HG02943 (cell line): ENCODE data around the gene CYP2J2.
"Not testable (repeated sequence)": the region's sequence is repeated elsewhere in the genome, so short reads cannot be mapped to it uniquely, and the experiment has no call there.

Experiments used
- ATAC-seq: cut with Tn5 transposase; IDR thresholded peaks from one replicate; pipeline ENCODE4 v1.9.1; 2021; ENCODE audit warnings: mild to moderate bottlenecking, low read depth, moderate library complexity; ENCODE audit not compliant: unreplicated experiment

CYP2J2 gene, protein sequence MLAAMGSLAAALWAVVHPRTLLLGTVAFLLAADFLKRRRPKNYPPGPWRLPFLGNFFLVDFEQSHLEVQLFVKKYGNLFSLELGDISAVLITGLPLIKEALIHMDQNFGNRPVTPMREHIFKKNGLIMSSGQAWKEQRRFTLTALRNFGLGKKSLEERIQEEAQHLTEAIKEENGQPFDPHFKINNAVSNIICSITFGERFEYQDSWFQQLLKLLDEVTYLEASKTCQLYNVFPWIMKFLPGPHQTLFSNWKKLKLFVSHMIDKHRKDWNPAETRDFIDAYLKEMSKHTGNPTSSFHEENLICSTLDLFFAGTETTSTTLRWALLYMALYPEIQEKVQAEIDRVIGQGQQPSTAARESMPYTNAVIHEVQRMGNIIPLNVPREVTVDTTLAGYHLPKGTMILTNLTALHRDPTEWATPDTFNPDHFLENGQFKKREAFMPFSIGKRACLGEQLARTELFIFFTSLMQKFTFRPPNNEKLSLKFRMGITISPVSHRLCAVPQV

DNA sequence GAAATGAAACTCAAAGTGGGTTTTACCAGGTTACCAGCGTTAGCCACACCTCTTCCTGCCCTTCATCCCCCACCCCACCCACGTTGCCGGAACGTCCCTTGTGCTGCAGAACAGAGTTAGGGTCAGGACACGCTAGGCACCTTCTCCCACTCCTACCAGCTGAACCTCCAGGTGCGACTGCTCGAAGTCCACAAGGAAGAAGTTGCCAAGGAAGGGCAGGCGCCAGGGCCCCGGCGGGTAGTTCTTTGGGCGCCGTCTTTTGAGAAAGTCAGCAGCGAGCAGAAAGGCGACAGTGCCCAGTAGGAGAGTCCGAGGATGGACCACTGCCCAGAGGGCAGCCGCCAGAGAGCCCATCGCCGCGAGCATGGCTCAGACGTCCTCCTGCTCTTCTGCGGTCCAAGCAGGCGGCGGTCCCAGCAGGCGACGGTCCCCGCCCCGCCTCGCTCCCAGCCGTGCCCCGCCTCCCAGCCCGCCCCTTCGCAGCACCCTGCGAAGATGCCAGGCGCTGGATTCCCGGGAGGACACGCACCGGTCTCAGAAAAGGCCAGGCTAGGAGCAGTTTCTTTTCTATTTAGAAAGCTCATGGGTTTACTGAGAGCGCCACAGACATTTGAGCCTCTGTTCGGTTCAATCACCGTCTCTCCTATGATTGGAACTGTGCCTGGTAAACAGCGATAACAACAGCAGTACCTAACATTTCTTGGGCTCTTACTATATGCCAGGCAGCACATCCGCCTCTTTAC, at the start of gene CYP2J2:
Gene CYP2J2, minus strand, starts transcription at position 393 of the 743 bp plus-strand sequence. Its CDS starts 27 bp downstream, at position 366.
- peak; percentile 78 for ATAC-seq

DNA sequence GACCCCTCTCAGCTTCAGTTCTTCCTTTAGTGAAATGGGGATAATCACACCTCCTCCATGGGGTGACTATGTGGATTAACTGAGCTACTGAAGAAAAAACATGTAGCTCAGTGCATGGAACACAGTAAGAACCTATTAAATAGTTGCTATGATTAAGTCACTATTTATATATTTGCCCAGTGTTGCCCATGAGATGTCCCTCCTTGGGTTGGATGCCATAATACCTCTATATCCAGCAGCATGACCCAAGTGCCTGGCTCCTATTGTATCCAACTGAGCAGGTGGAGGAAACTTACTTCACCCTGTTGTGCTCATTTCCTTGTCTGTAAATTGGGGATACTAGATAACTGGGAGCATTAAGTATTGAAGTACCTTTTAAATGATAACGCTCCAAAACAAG, 47.1 kb upstream of the CYP2J2 start:
- ATAC-seq, result no peak

DNA sequence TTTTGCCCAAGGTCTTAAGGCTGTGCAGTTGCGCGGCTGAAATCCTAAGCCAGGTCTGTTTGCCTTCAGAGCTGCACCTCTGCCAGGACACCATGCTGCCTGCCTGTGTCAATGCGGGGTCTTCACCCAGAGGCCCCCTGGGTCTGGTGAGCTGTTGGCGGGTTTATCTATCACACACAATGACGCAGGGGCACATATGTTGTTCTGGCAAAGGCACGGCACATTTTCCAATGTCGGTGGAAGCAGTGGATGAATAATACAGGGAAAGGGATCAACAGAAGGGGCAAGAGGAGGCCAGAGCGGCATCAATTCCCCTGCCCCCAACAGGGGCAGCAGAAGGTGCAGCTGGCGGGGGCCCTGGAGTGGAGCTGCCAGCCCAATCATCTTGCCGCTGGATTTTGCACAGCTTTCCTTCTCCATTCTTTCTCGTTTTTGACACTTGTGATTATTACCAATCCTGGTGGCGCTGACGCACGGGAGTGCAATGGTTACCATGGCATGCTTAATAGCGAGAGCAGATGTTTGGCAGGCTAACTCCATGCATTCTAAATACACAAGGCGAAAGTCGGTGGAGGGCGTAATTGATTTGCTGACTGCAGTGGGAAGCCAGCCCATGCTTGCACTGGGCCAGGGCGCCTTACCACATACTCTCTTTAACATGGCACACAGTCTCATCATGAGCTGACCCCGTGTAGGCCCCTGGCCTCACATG, 45.8 kb upstream of the CYP2J2 start:
- ATAC-seq, result no peak

DNA sequence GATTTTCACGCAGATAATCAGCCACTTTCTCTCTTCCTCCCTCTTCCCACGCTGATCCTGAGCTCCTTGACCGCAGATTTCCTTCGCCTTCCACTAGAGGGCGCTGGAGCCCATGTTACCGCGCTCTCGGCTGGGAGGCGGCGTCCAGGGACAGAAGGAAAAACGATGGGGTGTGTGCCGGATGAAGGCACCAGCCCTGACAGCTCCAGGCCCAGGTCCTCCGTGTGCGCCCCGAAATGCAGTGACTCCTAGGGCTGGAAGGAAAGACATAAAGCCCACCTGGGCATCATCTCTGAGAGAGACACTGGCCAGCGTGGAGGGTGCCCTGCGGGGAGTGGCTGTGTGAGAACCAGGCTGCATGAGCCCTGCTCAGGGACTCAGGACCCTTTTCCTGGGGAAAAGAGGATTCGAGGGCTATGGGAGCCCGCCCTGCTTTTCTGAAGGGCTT, 44.9 kb upstream of the CYP2J2 start:
- no peak for ATAC-seq

DNA sequence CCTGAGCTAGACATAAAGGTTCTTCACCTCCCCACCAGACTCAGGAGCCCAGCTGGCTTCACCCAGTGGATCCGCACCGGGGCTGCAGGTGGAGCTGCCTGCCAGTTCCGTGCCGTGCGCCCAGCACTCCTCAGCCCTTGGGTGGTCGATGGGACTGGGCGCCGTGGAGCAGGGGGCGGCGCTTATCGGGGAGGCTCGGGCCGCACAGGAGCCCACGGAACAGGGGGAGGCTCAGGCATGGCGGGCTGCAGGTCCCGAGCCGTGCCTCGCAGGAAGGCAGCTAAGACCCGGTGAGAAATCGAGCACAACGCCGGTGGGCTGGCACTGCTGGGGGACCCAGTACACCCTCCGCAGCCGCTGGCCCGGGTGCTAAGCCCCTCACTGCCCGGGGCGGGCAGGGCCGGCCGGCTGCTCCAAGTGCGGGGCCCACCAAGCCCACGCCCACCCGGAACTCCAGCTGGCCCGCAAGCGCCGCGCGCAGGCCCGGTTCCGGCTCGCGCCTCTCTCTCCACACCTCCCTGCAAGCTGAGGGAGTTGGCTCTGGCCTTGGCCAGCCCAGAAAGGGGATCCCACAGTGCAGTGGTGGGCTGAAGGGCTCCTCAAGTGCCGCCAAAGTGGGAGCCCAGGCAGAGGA, 43.1 kb upstream of the CYP2J2 start:
- ATAC-seq, result not testable (repeated sequence)

DNA sequence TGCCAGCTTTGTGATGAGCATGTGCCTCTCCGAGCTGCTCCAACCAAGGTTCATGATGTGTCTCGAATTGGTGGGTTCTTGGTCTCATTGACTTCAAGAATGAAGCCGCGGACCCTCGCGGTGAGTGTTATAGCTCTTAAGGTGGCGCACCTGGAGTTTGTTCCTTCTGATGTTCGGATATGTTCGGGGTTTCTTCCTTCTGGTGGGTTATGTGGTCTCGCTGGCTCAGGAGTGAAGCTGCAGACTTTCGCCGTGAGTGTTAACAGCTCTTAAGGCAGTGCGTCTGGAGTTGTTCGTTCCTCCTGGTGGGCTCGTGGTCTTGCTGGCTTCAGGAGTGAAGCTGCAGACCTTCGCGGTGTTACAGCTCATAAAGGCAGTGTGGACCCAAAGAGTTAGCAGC, 42.2 kb upstream of the CYP2J2 start:
- ATAC-seq, result not testable (repeated sequence)

DNA sequence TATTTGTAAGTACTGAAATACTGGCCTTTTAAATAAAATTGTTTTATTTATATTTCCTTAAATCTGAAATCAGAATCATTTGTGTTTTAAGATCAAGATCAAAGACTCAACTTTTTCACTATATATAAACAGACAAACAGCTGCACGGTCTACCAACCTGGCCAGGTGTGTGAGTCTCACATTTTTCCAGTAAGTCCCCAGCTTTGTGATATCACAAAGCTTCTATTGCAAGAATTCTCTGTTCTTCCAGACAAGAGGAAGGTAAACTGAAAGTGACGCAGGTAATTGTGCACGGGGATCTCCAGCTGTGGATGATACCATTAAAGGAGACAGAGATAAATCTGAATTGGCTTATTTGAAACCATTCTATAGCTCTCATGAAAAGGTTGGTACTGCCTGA, 41.2 kb upstream of the CYP2J2 start:
- no peak for ATAC-seq

DNA sequence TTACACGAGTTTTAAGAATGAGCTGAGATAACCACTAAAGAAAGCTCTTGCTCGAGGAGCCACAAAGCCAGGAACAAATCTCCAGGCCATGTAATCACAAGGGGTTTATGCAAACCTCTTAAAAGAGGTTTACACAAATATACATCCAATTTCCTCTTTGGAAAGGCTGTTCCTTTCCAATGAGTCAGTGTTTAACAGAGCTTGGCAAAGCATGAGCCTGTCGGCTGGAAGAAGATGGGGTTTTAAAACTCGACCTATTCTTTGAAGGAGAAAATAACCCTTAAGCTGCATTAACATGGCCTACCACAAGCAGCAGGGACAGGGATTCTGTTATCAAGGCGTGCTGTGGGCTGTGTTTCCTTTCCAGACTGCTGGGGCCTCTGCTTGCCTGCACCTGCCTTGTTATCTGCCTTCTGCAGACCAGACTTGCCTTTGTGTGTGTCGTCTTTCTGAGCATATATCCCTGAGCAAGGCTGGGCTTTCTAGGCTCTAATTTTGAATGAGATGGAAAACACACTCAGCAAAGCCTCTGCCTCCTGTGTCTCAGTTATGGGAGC, 40.6 kb upstream of the CYP2J2 start:
- ATAC-seq, result no peak

DNA sequence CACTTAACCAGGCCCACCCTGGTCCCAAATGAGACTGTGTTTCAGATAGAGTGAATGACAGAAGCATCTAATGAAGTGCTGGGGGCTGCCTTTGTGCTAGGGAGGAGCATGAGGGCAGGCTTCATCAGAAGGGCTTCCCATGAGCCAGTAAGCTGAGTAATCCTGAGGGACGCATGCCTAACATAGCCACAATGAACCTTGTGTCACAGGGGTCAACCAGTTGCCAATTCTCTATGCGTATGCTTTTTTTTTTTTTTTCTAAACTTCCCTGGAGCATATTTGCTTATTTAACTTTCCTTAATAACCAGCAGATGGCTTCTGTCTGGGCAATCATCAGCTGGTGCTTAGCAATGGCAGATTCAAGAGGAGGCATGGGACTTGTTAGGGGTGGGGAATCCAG, 25.5 kb upstream of the CYP2J2 start:
- ATAC-seq, result no peak

DNA sequence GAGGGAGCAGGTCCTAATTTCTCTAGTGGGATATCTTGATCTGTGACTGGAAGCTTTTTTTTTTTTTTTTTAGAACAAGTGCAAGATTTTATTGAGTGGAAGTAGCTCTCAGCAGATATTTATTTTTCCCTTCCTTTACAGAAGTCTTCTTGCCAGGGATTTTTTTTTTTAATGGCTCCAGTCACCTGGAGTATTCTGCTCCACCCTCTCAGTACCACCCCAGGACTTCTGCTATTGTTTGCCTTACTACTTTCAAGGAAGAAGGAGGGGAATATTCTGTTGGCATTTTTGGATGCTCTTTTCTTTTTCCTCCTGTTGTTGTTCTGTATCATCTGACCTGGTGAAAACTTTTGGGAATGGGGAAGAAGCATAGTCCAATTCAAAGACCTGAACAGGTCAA, 23.1 kb upstream of the CYP2J2 start:
- no peak for ATAC-seq

DNA sequence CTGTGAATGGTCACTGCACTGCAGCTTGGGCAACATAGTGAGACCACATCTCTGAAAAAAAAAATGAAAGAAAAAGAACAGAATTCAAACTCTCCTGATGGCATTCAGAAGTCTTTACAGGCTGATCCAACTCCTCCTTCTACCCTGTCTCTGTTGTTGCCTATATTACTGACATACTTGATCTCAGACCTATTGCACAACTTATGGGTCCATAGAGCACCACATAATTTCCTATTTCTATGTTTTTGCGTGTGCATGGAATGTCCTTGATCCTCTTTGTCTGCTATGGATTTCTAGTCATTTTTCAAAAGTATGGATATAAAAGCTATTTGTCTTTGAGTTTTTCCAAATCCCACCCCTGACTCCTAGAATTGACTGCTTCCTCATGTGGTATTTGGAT, 22.4 kb upstream of the CYP2J2 start:
- ATAC-seq, result no peak

DNA sequence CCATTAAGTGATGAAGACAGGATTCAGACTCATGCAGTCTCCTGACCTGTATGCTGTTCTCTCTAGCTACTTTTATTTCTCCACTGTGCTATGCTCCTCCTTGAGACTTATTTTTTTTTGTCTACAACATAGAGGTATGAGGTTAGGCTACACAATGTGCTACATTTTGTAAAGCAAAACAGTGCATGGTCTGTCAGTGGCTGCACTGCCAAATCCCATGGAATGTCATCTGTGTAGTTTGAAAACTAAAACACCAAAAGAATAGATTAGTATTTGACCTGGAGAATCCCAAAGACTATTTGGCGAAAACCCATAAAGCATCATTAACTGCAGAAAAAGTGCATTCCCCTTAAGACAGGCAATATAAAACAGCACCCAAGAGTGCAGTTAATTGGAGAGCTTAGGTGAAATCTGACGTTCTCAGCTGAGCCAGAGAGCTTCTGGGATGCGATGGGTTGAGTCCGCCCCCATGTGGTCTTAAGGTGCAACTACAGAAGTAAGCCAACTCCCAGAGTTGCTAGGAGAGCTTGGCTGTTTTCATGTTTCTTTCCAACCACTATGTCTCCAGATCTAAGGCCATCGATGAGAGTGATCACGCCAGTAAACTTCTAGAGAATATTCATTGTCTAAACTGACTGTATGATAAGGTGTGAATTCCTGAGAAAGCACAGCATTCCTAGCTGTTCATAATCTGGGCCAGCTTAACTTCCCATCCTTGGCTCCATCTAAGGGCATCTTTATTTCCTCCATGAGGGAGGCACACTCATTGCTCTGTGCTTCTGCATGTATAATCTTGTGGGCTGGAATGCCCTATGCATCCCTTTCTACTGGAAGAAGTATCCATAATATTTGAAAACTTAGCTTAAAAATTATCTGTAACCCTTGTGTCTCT, 20.7 kb upstream of the CYP2J2 start:
- ATAC-seq, result peak; percentile 95

DNA sequence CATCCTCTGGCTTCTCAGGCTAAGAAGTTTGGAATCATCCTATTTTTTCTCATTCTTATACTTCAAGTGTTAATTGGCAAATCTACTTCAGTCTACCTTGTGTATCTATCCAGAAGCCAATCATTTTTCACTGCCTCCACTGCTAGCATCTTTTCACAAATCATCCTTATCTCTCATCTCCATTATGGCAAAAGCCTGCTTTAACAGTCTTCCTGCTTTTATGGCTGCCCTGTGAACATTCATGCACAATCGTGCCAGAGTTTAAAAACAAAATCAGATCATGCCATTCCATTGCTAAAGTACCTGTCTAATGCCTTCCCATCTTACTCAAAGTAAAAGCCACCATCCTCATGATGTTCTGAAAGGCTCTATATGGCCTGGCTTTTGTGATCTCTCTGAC, 19.2 kb upstream of the CYP2J2 start:
- no peak for ATAC-seq

DNA sequence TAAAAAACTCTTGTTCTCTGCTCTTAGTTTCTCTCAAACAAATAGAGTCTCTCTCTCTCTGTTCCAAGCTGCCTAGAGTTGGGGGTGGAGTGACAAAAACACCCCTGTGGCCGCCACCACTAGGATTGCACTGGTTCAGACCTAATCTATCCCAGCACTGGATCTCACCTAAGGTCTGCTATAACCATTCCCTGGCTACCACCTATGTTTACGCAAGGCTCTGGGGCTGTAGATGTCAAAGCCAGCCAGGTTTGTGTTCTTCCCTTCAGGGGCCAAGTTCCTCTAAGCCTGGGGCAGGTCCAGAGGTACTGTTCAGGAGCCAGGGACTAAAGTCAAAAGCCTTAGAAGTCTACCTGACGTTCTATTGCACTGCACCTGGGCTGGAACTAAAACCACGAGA, 12.8 kb upstream of the CYP2J2 start:
- ATAC-seq, result no peak

DNA sequence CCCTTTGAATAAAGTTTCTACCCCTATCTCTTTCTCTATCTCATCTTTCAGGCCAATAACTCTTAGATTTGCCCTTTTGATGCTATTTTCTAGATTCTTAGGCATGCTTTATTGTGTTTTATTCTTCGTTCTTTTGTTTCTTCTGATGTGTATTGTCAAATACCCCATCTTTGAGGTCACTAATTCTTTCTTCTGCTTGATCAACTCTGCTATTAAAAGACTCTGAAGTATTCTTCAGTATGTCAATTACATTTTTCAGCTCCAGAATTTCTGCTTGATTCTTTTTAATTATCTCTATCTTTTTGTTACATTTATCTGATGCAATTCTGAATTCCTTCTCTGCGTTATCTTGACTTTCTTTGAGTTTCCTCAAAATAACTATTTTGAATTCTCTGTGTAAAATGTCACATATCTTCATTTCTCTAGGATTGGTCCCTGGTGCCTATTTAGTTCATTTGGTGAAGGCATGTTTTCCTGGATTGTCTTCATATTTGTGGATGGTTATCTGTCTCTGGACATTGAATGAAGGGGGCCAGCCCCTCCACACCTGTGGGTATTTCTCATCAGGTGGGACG, 11.2 kb upstream of the CYP2J2 start:
- ATAC-seq, result no peak

DNA sequence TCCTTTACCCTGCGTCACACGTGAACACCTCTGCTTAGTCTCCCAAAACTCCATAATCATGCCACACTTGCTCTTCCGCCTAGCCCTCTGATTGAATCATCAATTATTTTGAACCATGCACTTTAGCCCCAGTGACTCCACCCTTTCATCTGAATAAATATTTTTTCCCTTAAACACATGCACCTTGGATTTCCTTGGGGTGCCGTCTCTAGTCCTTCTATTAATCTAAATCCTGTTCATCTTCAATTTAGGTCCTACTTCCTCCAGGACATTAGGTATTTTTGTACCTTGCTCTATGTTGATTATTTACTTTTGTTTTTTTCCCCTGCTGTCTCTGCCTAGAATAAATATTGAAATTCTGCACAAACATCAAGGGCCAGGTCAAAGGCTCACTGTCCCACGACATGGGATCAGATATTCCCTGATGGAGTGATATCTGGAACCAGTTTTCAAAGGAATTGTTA, 9.8 kb upstream of the CYP2J2 start:
- no peak for ATAC-seq

DNA sequence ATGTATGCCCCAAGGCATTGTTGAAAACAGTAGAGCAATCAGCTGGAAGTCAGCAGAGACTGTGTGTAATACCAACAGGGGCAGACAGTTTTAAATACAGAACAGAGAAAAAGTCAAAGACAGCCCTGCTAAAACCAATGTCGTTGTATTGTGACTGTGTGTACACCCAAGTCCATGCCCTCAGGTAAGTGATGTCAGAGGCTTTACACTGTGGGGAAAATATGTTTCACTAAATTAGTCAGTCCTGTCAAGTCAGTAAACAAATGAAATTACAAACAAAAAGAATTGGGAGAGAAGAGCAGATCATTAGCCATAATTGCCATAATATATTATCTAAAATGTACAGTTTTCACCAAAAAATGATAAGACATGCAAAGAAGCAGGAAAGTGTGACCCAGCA, 2.4 kb upstream of the CYP2J2 start:
- ATAC-seq, result no peak

DNA sequence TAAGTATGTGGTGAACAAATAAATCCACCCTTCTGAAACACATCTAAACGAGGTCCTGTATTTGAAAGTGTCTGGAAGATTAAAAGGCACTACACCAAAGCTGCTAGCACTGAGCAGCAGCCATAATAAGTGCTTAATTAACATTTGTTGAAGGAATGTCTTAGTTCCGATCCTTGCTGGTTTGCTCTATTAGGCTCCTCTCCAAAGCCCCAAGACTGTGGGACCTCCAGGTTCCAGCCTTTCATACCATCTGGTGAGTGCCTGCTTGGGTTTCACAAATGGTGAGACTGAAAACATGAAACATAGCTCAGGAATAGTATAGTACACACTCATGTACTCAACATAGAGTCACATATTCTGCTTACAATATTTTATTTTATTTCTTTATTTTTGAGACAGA, 640 bp upstream of the CYP2J2 start:
- ATAC-seq, result no peak

DNA sequence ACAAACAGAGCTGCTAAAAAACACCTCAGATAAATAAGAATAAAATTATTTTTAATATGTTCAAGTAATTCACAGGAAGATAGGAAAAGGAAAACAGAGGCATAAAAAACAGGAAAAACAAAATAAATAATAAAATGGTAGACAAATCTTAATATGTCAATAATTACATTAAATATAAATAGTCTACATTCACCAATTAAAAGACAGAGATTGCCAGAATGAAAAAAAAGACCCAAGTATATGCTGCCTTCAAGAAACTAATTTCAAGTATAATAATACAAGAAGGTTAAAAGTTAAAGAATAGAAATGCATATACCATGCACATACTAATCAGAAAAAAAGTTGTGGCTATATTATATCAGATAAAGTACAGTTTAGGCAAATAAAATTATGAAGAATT, 1.9 kb downstream of the CYP2J2 start:
- no peak for ATAC-seq
